ENCODE measurements around the gene IMMT. TPM values are rescaled to one million over a fixed set of nuclear protein-coding genes. Genes with fewer than 3 reads are reported as not detected.

The IMMT gene
- total and polyA plus RNA-seq, 2 of the 8 experiments (the other 6 are each of a cell fraction or from before 2014, with no cell fraction given), result 37.7 to 103 TPM

GRCh38 chr2:86157009-86157556, 38.2 kb downstream of the IMMT start:
- H3K27ac ChIP-seq (ENCODE audit: low read depth, low read length), result no peak overlapping the region
- H3K27me3 ChIP-seq (replicated peaks in 1 of 4; ENCODE audit: control insufficient read depth in 3 of 4, extremely low read depth in 1 of 4, insufficient read depth in 3 of 4, low read length in 3 of 4), result no peaks in the 10 kb centered on the region
- H2BK120ac ChIP-seq (replicated peaks; ENCODE audit: low read depth, low read length), result no peak overlapping the region
- no peaks in the 10 kb centered on the region for H3K9me3 ChIP-seq (ENCODE audit: insufficient read depth in 2 of 2, low read depth in 1 of 2, low read length in 1 of 2)
- no peak overlapping the region for H3K23ac ChIP-seq (ENCODE audit: insufficient read length)
- no peak overlapping the region for H2BK5ac ChIP-seq (ENCODE audit: low read depth, low read length)
- no peak for FAIRE-seq
- no peak overlapping the region for H3K4me3 ChIP-seq (ENCODE audit: extremely low read depth in 1 of 4, insufficient read depth in 2 of 4, low read depth in 3 of 4, low read length in 4 of 4)
- no peak overlapping the region for H3K18ac ChIP-seq (ENCODE audit: extremely low read depth, low read length)
- H3K56ac ChIP-seq (replicated peaks; ENCODE audit: insufficient read length, low read depth, low read length), result no peak overlapping the region
- no peak overlapping the region for H3K4me2 ChIP-seq (ENCODE audit: insufficient read depth in 1 of 2, low read depth in 2 of 2, low read length in 2 of 2)
- no peak for DNase-seq (ENCODE audit: low read depth in 1 of 2, low spot score in 2 of 2)
- H3K4me1 ChIP-seq (replicated peaks in 1 of 4; ENCODE audit: control insufficient read depth in 3 of 4, insufficient read depth in 4 of 4, low read length in 3 of 4), result no peaks in the 10 kb centered on the region
- TF ChIP-seq SAP30 (IDR thresholded peaks at IDR 0.05; ENCODE audit: insufficient read depth, insufficient replicate concordance, low read length) (no peak), HDAC6 (IDR thresholded peaks at IDR 0.05; ENCODE audit: low read depth, low read length) (no peak), TAF7 (optimal IDR thresholded peaks at IDR 0.05; ENCODE audit: borderline replicate concordance, low read depth, low read length) (no peak), POU5F1 (IDR thresholded peaks at IDR 0.05; ENCODE audit: low read depth, low read length) (no peak), SIN3A (conservative IDR thresholded peaks at IDR 0.05 in 1 of 2, IDR thresholded peaks at IDR 0.05 in 1 of 2; ENCODE audit: low read depth in 1 of 2, low read length in 2 of 2) (no peak), SIRT6 (IDR thresholded peaks at IDR 0.05; ENCODE audit: low read length) (no peak), EP300 (IDR thresholded peaks at IDR 0.05; ENCODE audit: borderline replicate concordance in 1 of 2, low read depth in 2 of 2, low read length in 2 of 2) (no peak)
- ChIA-PET POLR2A (ENCODE audit: partially characterized antibody) (interaction anchor here (1.1 to 1.5 kb wide), 3 partner anchors 14 to 105 kb away, joined by 3 to 4 read pairs (median 3); no protein-coding TSS in a partner anchor), CTCF (ENCODE audit: partially characterized antibody) (interaction anchor here (0.6 kb wide), 1 partner anchor 43 kb away, joined by 3 read pairs; no protein-coding TSS in a partner anchor)
- H4K5ac ChIP-seq (ENCODE audit: insufficient read length, low read depth, low read length), result no peak overlapping the region
- H2AK5ac ChIP-seq (ENCODE audit: low read depth, low read length), result no peak overlapping the region
- H3K79me2 ChIP-seq (ENCODE audit: control insufficient read depth in 1 of 2, insufficient read depth in 2 of 2, low read length in 2 of 2), result no peaks in the 10 kb centered on the region
- no peak overlapping the region for H3K14ac ChIP-seq (ENCODE audit: insufficient read length)
- no peak overlapping the region for H4K91ac ChIP-seq (replicated peaks; ENCODE audit: insufficient read length, low read length)
- H3K4ac ChIP-seq (replicated peaks; ENCODE audit: insufficient read length, low read depth, low read length), result no peak overlapping the region
- H3K79me1 ChIP-seq (ENCODE audit: low read depth, low read length), result no peaks in the 10 kb centered on the region
- no peaks in the 10 kb centered on the region for H4K20me1 ChIP-seq (replicated peaks in 1 of 2; ENCODE audit: control insufficient read depth in 1 of 2, insufficient read depth in 2 of 2, low read length in 2 of 2)
- H2BK15ac ChIP-seq (ENCODE audit: low read length), result no peak overlapping the region
- no peak overlapping the region for H3K9ac ChIP-seq (replicated peaks in 1 of 4; ENCODE audit: extremely low read depth in 1 of 4, low read depth in 3 of 4, low read length in 3 of 4)
- no peak overlapping the region for H4K8ac ChIP-seq (ENCODE audit: extremely low read depth, insufficient read depth, low read length)
- no peak overlapping the region for H2BK20ac ChIP-seq (ENCODE audit: low read length)
- H3K36me3 ChIP-seq (ENCODE audit: control insufficient read depth in 2 of 4, insufficient read depth in 4 of 4, low read length in 3 of 4), result peaks cover 13 to 56% (median 35%) of the 10 kb centered on the region in 4 experiments
- H2BK12ac ChIP-seq (ENCODE audit: low read depth, low read length), result no peak overlapping the region
- 92% methylated on average over 2 of the region's 2 CpGs; no CpG with 5 or more reads in 1 of the 2 experiments for WGBS, 2 experiments (ENCODE audit: extremely low coverage in 1 of 2, insufficient coverage in 1 of 2, insufficient read length in 1 of 2, insufficient replicate concordance in 2 of 2, low coverage in 1 of 2, low lambda C conversion rate in 2 of 2, missing lambda C conversion rate in 1 of 2)
- no peak overlapping the region for H2AFZ ChIP-seq (ENCODE audit: low read length)
- H3K23me2 ChIP-seq (ENCODE audit: low read depth, low read length), result no peaks in the 10 kb centered on the region

All from H1 (cell line).